Nephron (organoid): Measurements from ENCODE around the gene PLCB3.

Experiments
- H3K27ac Mint-ChIP-seq, 3 experiments: 2 replicates each; pipeline ENCODE4 v1.8.0; 2020; ENCODE audit warnings: mixed read lengths in 3 of 3, mild to moderate bottlenecking in 2 of 3, moderate library complexity in 1 of 3
- H3K27me3 Mint-ChIP-seq: 2 replicates; pipeline ENCODE4 v1.8.0; 2021; ENCODE audit warnings: low read depth, mild to moderate bottlenecking, moderate library complexity, mixed read lengths
- H3K36me3 Mint-ChIP-seq: 2 replicates; pipeline ENCODE4 v1.8.0; 2020; ENCODE audit warnings: low read depth, mixed read lengths
- H3K4me1 Mint-ChIP-seq: 2 replicates; pipeline ENCODE4 v1.8.0; 2020; ENCODE audit warnings: mixed read lengths
- H3K4me3 Mint-ChIP-seq, 3 experiments: 2 replicates each; pipeline ENCODE4 v1.8.0; 2020; ENCODE audit warnings: mild to moderate bottlenecking in 3 of 3, mixed read lengths in 3 of 3, moderate library complexity in 2 of 3
- H3K9me3 Mint-ChIP-seq: 2 replicates; pipeline ENCODE4 v1.8.0; 2020; ENCODE audit warnings: mixed read lengths
- TF ChIP-seq, protein P1 (sequence below), 3 experiments: fragments of 200-600 bp; sonication (generic); IDR thresholded peaks; one replicate each; pipeline ENCODE4 v1.5.0; 2021; ENCODE audit warnings: antibody characterized with exemption in 3 of 3; ENCODE audit not compliant: unreplicated experiment in 3 of 3

The PLCB3 gene

GRCh38 chr11:64247729-64248531 is 3.4 kb upstream of the PLCB3 start:
- TF ChIP-seq, protein P1, sequence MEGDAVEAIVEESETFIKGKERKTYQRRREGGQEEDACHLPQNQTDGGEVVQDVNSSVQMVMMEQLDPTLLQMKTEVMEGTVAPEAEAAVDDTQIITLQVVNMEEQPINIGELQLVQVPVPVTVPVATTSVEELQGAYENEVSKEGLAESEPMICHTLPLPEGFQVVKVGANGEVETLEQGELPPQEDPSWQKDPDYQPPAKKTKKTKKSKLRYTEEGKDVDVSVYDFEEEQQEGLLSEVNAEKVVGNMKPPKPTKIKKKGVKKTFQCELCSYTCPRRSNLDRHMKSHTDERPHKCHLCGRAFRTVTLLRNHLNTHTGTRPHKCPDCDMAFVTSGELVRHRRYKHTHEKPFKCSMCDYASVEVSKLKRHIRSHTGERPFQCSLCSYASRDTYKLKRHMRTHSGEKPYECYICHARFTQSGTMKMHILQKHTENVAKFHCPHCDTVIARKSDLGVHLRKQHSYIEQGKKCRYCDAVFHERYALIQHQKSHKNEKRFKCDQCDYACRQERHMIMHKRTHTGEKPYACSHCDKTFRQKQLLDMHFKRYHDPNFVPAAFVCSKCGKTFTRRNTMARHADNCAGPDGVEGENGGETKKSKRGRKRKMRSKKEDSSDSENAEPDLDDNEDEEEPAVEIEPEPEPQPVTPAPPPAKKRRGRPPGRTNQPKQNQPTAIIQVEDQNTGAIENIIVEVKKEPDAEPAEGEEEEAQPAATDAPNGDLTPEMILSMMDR (IDR thresholded peaks at IDR 0.05; ENCODE audit: unreplicated experiment in 3 of 3), result no peak
- Mint-ChIP-seq H3K27ac (peak overlapping the region; percentile 88 to 94 (median 92)), H3K4me3 (peak overlapping the region; percentile 88 to 93 (median 89)), H3K36me3 (peaks cover 6% of the 10 kb centered on the region), H3K9me3 (no peaks in the 10 kb centered on the region), H3K27me3 (no peaks in the 10 kb centered on the region), H3K4me1 (peaks cover 27% of the 10 kb centered on the region)

- TF ChIP-seq, protein P1 (IDR thresholded peaks at IDR 0.05; ENCODE audit: unreplicated experiment in 3 of 3), result no peak
- peaks cover 22% of the 10 kb centered on the region for H3K4me1 Mint-ChIP-seq
- H3K27me3 Mint-ChIP-seq, result no peaks in the 10 kb centered on the region
- H3K4me3 Mint-ChIP-seq, result peak overlapping the region; percentile 88 to 93 (median 89)
- H3K9me3 Mint-ChIP-seq, result no peaks in the 10 kb centered on the region
- no peak overlapping the region for H3K27ac Mint-ChIP-seq
- H3K36me3 Mint-ChIP-seq, result peaks cover under 1% of the 10 kb centered on the region
Measured at GRCh38 chr11:64248578-64248977, 2.8 kb upstream of the PLCB3 start.

- peaks cover 3% of the 10 kb centered on the region for H3K36me3 Mint-ChIP-seq
- H3K27me3 Mint-ChIP-seq, result no peaks in the 10 kb centered on the region
- TF ChIP-seq, protein P1 (IDR thresholded peaks at IDR 0.05; ENCODE audit: unreplicated experiment in 3 of 3), result no peak
- no peaks in the 10 kb centered on the region for H3K9me3 Mint-ChIP-seq
- peaks cover 19% of the 10 kb centered on the region for H3K4me1 Mint-ChIP-seq
- H3K4me3 Mint-ChIP-seq, result peak overlapping the region; percentile 55 to 93 (median 89)
- H3K27ac Mint-ChIP-seq, result peak overlapping the region in 1 of 3 experiments; percentile 41
Measured at GRCh38 chr11:64249038-64249437, 2.3 kb upstream of the PLCB3 start.

DNA sequence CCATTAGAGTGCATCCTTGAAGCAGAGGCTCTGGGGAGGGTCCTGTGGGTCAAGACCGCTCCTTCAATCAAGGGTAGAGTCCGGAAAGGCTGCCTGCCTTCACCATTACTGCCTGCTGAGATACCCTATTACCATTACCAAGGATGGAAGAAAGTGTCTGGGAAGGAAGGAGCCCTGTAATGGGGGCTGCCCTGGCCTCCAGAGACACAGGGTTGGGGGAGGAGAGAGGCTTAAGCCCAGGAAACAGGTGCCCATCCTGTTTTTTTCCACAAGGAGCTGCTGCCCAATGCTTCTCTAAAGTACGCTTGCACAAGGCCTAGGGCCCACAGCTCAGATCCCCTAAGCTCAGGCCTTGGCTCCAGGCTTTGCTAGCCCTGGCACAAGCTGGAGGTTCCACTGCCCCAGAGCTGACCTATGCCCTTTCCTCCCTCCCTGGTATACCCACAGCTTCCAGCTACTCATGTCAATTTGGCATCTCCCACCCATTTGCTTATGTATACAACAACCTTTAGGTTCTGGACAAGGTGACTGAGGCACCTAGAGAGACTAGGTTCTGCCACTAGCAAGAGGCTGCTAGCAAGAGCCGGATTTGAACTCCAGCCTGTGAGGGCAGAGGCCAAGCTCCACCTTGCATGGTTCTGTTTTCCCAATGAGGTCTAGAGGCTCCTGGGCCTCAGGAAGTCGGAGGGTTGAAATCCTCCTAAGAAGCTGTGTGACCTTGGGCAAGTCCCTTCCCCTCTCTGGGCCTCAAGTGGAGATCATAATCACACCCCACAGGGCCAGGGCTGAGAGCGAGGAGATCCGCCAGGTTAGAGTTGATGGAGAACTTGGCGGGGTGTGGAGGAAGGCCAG is 1.5 kb upstream of the PLCB3 start:
- H3K9me3 Mint-ChIP-seq, result no peaks in the 10 kb centered on the region
- no peaks in the 10 kb centered on the region for H3K27me3 Mint-ChIP-seq
- H3K4me3 Mint-ChIP-seq, result peak overlapping the region; percentile 55 to 93 (median 89)
- peaks cover 3% of the 10 kb centered on the region for H3K36me3 Mint-ChIP-seq
- TF ChIP-seq, protein P1 (IDR thresholded peaks at IDR 0.05; ENCODE audit: unreplicated experiment in 3 of 3), result no peak
- H3K27ac Mint-ChIP-seq, result peak overlapping the region in 2 of 3 experiments; percentile 41 to 72
- H3K4me1 Mint-ChIP-seq, result peaks cover 19% of the 10 kb centered on the region

DNA sequence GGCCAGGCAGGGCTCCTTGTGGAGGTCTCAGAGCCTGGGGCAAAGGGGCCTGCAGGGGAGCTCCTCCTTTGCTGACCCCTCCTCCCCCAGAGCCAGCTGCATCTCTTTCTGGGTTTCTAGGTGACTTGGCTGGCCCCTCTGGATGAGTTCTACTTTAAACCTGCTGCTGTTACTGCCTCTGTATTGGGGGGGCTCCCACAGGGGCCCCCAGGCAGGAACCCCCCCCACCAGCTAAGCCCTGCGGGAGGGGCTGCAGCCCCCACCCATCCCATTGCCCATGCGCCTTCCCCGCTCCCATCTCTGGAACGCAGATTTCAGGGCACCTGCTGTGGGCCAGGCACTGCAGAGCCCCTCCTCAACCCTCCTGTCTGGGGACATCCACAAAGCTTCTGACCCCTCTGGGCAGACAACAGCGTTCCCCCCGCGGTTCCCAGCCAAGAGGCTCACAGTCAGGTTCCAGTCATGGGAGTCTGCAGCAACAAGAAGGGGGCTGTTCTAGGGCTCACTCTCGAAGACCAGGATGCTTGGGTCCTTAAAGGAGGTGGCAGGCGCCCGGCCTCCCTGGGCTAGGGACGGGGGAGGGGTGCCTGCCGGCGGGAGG is 815 bp upstream of the PLCB3 start:
- Mint-ChIP-seq H3K9me3 (no peaks in the 10 kb centered on the region), H3K27me3 (no peaks in the 10 kb centered on the region), H3K4me1 (peaks cover 19% of the 10 kb centered on the region), H3K36me3 (peaks cover 3% of the 10 kb centered on the region), H3K4me3 (peak overlapping the region; percentile 80 to 89 (median 83)), H3K27ac (no peak overlapping the region)
- TF ChIP-seq, protein P1 (IDR thresholded peaks at IDR 0.05; ENCODE audit: unreplicated experiment in 3 of 3), result no peak
